Posterior vena cava (tissue), 2 donors: Measurements from ENCODE around the gene WIPF2. TPM values are rescaled to one million over a fixed set of nuclear protein-coding genes. Genes with fewer than 3 reads are reported as not detected.

Source experiments
- DNase-seq: peaks from one replicate; pipeline ENCODE4 v3.0.0-alpha.2; 2020; ENCODE audit warnings: low spot score
- intact Hi-C, 2 donors: fragments of 100-400 bp; cut with DNase I; formaldehyde crosslinking; loops; one replicate each; pipeline versions ENCODE4 v1.14.1 to v1.14.2; 2022 to 2023
- microRNA-seq, 2 donors: library from miRNA; unstranded; fragments of <30 nt; microRNA quantifications; one replicate each; pipeline ENCODE4 v1.2.0, GENCODE V29; 2020 to 2021; ENCODE audit warnings: borderline microRNAs expressed in 2 of 2
- total RNA-seq, 2 donors: library from RNA; stranded (reverse); fragmentation: NEBNext Ultra II Directional; extraction: Animal tissue kit (Norgen Biotek cat#: 25700); gene quantifications; one replicate each; pipeline ENCODE4 v1.2.1, GENCODE V29; 2021
- donor health status: DM: yes; HTN: yes; CAD: no.
- donor health status: DM: yes; HTN: yes; CAD: no.

Gene WIPF2
- total RNA-seq, 2 donors from 2014 or later = 24.8 to 28.9 TPM

DNA sequence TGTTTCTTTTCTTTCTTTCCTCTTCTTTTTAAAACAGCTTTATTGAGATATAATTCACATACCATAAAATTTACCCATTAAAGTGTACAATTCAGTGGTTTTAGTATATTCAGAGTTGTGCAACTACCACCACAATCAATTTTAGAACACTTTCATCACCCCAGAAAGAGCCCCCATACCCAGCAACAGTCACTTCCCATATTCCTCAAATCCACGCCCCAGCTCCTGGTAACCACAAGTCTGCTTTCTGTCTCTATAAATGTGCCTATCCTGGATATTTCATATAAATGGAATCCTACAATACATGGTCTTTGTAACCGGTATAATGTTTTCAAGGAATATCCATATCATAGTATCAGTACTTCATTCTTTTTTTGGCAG lies 109.3 kb downstream of the WIPF2 start:
- intact Hi-C loops = no loop called here
- DNase-seq = no peak

DNA sequence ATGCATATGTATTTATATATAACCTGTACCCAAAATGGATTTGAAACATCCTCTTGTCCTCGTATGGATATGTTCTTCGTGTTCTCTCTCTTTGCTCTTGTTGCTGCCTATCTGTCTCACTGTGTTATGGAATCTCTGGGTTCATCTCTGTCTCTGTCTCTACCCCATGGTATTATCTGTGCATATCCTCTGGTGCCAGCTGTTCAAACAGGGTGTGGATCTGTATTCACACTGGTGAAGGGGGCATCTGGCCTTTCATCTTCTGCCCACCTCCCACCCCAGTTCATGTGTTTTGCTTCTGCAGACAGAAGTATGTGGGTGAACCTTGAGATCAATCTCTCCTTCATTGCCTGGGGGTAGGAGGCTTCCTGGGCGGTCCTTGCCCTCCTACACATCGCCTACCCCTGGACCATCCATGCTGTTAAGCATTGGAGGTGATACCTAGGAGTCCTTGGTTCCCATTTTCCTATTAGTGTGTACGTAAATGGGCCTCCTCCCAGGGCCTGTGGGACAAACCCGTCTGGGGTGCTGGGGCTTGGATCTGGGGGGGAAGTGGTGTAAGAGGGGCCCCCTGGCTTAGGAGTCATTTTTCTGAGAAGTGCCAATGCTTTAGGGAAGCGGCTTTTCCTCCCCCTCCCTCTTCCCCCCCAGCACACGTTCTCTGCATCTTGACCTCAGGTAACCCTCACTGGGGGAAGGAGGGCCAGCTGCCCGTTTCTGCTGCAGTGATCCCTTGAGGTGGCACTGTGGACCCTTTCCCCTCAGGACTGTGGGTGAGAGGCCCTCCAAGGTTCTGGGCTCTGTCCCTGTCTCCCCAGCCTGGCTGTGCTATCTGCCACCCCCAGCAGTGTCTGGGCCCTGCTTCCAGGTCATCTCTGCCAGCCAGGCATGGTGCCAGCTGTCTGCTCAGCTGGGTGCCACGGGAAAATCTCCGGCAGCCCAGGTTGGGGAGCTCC lies 111.0 kb downstream of the WIPF2 start:
- intact Hi-C loops = no loop called here
- DNase-seq = no peak

DNA sequence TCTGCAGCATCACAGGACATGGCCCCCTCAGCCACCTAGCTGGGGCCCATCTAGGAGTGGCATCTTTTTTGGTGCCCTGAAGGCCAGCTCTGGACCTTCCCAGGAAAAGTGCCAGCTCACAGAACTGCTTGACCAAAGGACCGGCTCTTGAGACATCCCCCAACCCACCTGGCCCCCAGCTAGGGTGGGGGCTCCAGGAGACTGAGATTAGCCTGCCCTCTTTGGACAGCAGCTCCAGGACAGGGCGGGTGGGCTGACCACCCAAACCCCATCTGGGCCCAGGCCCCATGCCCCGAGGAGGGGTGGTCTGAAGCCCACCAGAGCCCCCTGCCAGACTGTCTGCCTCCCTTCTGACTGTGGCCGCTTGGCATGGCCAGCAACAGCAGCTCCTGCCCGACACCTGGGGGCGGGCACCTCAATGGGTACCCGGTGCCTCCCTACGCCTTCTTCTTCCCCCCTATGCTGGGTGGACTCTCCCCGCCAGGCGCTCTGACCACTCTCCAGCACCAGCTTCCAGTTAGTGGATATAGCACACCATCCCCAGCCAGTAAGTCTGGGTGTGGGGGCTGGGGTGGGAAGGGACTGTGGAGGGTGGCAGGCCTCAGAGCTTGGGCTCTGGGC lies 111.9 kb downstream of the WIPF2 start:
- no peak for DNase-seq
- intact Hi-C loops = no loop called here

DNA sequence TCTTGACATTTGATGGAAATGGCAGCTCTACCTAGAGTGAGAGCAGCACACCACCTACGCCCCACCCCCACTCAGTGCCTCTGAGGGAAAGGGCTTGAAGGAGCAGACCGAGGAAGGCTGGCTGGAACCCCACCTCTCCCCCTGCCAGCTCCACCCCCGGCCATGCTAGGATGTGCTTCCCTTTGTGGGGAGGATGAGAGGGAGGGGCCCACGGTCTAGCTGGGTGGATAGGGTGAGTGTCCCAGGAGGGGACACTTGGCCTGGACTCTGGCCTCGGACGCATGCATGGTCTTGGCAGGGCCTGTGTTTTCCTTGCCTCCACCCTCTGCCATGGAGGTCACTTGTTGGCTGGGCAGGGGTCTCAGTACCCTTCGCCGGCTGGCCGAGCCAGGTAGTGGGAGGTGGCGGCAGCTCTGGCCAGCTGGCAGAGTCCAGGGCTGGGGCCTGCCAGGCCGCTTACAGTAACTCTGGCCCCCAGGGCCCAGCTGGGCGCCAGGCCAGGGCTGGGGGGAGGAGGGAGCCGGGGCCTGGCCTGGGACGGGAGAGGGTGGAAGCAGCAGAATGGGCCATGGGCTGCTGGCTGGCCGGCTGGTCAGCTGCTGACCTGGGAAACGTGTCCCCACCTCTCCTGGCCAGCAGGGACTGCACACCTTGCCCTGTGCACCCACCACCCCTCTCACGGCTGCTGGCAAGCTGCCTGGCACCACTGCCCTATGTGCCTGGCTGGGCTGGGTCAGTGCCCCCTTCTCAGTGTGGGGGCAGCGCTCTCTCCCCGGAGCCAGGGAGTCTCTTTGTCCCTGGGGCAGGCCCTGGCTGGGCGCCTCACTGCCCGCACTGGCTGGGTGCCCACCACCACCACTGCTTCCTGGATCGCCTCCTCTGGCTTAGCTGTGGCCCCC lies 112.9 kb downstream of the WIPF2 start:
- DNase-seq = peak; percentile 95
- intact Hi-C loops = no loop called here

Small RNA genes within 50 kb of the gene (microRNA-seq; reads per million reads assigned to microRNA genes)
- 0 to 0.26 reads per million in 2 donors for gene MIR6867

Other genes with a start within 250 kb of the WIPF2 start
- 10 to 100 TPM; 57.6 to 65.5 TPM for gene PSMD3, start 238.5 kb upstream of the WIPF2 start, total RNA-seq
- gene CSF3, start 203.9 kb upstream of the WIPF2 start, total RNA-seq = 10 to 100 TPM in 1 of 2 donors, under 1 TPM in 1; 0.69 to 15.3 TPM
- 10 to 100 TPM; 46.2 to 53.2 TPM for gene MED24, start 164.9 kb upstream of the WIPF2 start, total RNA-seq
- gene THRA, start 156.3 kb upstream of the WIPF2 start, total RNA-seq = 10 to 100 TPM; 50.8 to 65.8 TPM
- 10 to 100 TPM; 20.2 to 24.2 TPM for gene NR1D1, start 118.7 kb upstream of the WIPF2 start, total RNA-seq
- gene MSL1, start 97.3 kb upstream of the WIPF2 start, total RNA-seq = 10 to 100 TPM; 66.7 to 68.8 TPM
- gene CASC3, start 78.8 kb upstream of the WIPF2 start, total RNA-seq = 100 to 1,000 TPM in 1 of 2 donors, 10 to 100 TPM in 1; 99.2 to 103 TPM
- 1 to 10 TPM; 4.5 to 5.2 TPM for gene RAPGEFL1, start 41.8 kb upstream of the WIPF2 start, total RNA-seq
- gene CDC6, start 68.6 kb downstream of the WIPF2 start, total RNA-seq = 1 to 10 TPM; 1.4 to 2.5 TPM
- gene RARA, start 89.9 kb downstream of the WIPF2 start, total RNA-seq = 10 to 100 TPM; 47.5 to 54.5 TPM
- under 1 TPM; 0.79 to 1.00 TPM for gene GJD3, start 145.4 kb downstream of the WIPF2 start, total RNA-seq
- gene TOP2A, start 198.6 kb downstream of the WIPF2 start, total RNA-seq = 1 to 10 TPM; 1.1 to 2.2 TPM
- gene IGFBP4, start 224.1 kb downstream of the WIPF2 start, total RNA-seq = 1,000 to 10,000 TPM; 1,004 to 1,451 TPM